ENCODE data around the gene AGAP3.

GRCh38 chr7:151179946-151180345 is 93.7 kb downstream of the AGAP3 start:
- TF ChIP-seq GATA2 (IDR thresholded peaks at IDR 0.05; ENCODE audit: low read depth, low read length) (no peak), GATA3 (IDR thresholded peaks at IDR 0.05; ENCODE audit: low read depth, low read length) (no peak)
